Stomach (tissue), 9 donors: ENCODE data around the gene SLC26A1. TPM values are rescaled to one million over a fixed set of nuclear protein-coding genes. Genes with fewer than 3 reads are reported as not detected.

ENCODE experiments used
- DNase-seq, 2 donors: peaks; one replicate each; pipeline versions ENCODE4 v3.0.0 to v3.0.0-alpha.2; 2013 to 2019
- H3K27ac ChIP-seq, 5 donors: fragments of 200-600 bp in 4 of 5; sonication (generic) in 4 of 5; one replicate each; pipeline ENCODE4 v1.5.1; 2013 to 2019; ENCODE audit warnings: mild to moderate bottlenecking in 1 of 5, moderate library complexity in 1 of 5
- H3K27me3 ChIP-seq, 3 donors: fragments of 200-600 bp; sonication (generic); one replicate each; pipeline ENCODE4 v1.5.1; 2017 to 2019; ENCODE audit warnings: mixed run types in 1 of 3
- H3K36me3 ChIP-seq, 4 donors: fragments of 200-600 bp; sonication (generic); 1 replicate in 3 of 4; 2 replicates in 1 of 4; pipeline ENCODE4 v1.5.1; 2016 to 2019
- H3K4me1 ChIP-seq, 4 donors: fragments of 200-600 bp; sonication (generic); one replicate each; pipeline ENCODE4 v1.5.1; 2016 to 2019
- H3K4me3 ChIP-seq, 4 donors: fragments of 200-600 bp; sonication (generic) in 3 of 4; one replicate each; pipeline ENCODE4 v1.5.1; 2016 to 2019; ENCODE audit warnings: mild to moderate bottlenecking in 1 of 4
- H3K9me3 ChIP-seq, 4 donors: fragments of 200-600 bp; sonication (generic); one replicate each; pipeline ENCODE4 v1.5.1; 2016 to 2019
- EP300 ChIP-seq: sonication (generic); formaldehyde crosslinking; IDR thresholded peaks from one replicate; pipeline ENCODE4 v1.6.1; 2017; ENCODE audit warnings: antibody characterized with exemption
- POLR2A ChIP-seq, 4 donors: fragments of 450-650 bp; IDR thresholded peaks; one replicate each; pipeline ENCODE4 v1.6.1; 2016; ENCODE audit warnings: antibody characterized with exemption in 4 of 4, control low read depth in 2 of 4, mild to moderate bottlenecking in 1 of 4, moderate library complexity in 1 of 4
- POLR2AphosphoS5 ChIP-seq, 3 donors: sonication (generic); formaldehyde crosslinking; IDR thresholded peaks; one replicate each; pipeline ENCODE4 v1.6.1; 2016; ENCODE audit warnings: antibody characterized with exemption in 3 of 3
- WGBS, 5 donors: extraction: QIAGEN DNeasy Blood & Tissue Kit in 3 of 5; methylation state at CpG; one replicate each; pipeline versions ENCODE4 v1.1.5 to v1.1.7; 2013 to 2018; 5-methylcytosine and 5-hydroxymethylcytosine counted together
- intact Hi-C: fragments of 100-400 bp; cut with DNase I; formaldehyde crosslinking; loops from one replicate; pipeline ENCODE4 v1.15.1; 2023; ENCODE audit warnings: low total_unique reads
- polyA plus RNA-seq, 3 donors: library from polyadenylated mRNA; stranded (reverse); fragments of 200-250 nt; gene quantifications; one replicate each; pipeline ENCODE4 v1.2.3, GENCODE V29; 2013
- total RNA-seq, 5 donors: library from RNA; depleted of rRNA; stranded (reverse); fragments of >200 nt; gene quantifications; one replicate each; pipeline versions ENCODE4 v1.1.0 to v1.2.3, GENCODE V29; 2014 to 2016
- TF ChIP-seq, protein P1 (sequence below), 7 experiments: fragments of 450-650 bp in 4 of 7; fragments of 200-600 bp in 3 of 7; sonication (generic) in 3 of 7; IDR thresholded peaks; one replicate each; pipeline ENCODE4 v1.5.1; 2016 to 2019; ENCODE audit warnings: antibody characterized with exemption in 7 of 7, control low read depth in 2 of 7, mild to moderate bottlenecking in 1 of 7
- donor health status: healthy with polysubstance abuse.
- donor health status: Bipolar disorder and iron deficiency.
- donor health status: healthy.

SLC26A1 gene
- total and polyA plus RNA-seq, 8 donors = 0.18 to 8.9 (median 3.5) TPM; not detected in 3

DNA sequence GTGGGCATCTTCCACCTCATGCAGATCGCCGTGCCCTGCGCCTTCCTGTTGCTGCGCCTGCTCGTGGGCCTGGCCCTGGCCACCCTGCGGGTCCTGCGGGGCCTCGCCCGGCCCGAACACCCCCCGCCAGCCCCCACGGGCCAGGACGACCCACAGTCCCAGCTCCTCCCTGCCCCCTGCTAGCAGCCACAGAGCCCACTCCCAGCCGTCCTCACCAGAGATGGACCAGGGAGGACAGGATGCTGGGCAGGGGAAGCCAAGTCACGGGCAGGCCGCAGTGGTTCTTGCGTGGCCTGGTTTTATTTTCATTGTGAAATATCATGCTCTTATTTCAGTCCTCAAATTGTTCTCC is 34.9 kb downstream of the SLC26A1 start:
- DNase-seq = no peak
- no peak overlapping the region for H3K4me3 ChIP-seq
- 85 to 93% (median 89%) methylated on average over 9 to 17 of the region's 17 CpGs for WGBS, 5 donors
- intact Hi-C loops = no loop called here
- TF ChIP-seq EP300 (no peak), POLR2AphosphoS5 (IDR thresholded peaks at IDR 0.05) (no peak), POLR2A (IDR thresholded peaks at IDR 0.05) (no peak)
- TF ChIP-seq, protein P1, sequence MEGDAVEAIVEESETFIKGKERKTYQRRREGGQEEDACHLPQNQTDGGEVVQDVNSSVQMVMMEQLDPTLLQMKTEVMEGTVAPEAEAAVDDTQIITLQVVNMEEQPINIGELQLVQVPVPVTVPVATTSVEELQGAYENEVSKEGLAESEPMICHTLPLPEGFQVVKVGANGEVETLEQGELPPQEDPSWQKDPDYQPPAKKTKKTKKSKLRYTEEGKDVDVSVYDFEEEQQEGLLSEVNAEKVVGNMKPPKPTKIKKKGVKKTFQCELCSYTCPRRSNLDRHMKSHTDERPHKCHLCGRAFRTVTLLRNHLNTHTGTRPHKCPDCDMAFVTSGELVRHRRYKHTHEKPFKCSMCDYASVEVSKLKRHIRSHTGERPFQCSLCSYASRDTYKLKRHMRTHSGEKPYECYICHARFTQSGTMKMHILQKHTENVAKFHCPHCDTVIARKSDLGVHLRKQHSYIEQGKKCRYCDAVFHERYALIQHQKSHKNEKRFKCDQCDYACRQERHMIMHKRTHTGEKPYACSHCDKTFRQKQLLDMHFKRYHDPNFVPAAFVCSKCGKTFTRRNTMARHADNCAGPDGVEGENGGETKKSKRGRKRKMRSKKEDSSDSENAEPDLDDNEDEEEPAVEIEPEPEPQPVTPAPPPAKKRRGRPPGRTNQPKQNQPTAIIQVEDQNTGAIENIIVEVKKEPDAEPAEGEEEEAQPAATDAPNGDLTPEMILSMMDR (IDR thresholded peaks at IDR 0.05) = no peak
- H3K27me3 ChIP-seq = no peaks in the 10 kb centered on the region
- peaks cover 7 to 97% (median 95%) of the 10 kb centered on the region in 4 donors for H3K36me3 ChIP-seq
- H3K27ac ChIP-seq = no peak overlapping the region
- no peaks in the 10 kb centered on the region for H3K4me1 ChIP-seq
- no peaks in the 10 kb centered on the region for H3K9me3 ChIP-seq

- no peak overlapping the region for H3K27ac ChIP-seq
- H3K4me3 ChIP-seq = no peak overlapping the region
- H3K9me3 ChIP-seq = no peaks in the 10 kb centered on the region
- no peaks in the 10 kb centered on the region for H3K27me3 ChIP-seq
- intact Hi-C loops = no loop called here
- DNase-seq = peak in 1 of 2 donors; percentile 3
- H3K36me3 ChIP-seq = peaks cover 7 to 97% (median 96%) of the 10 kb centered on the region in 4 donors
- TF ChIP-seq POLR2AphosphoS5 (IDR thresholded peaks at IDR 0.05) = no peak
- no peak for TF ChIP-seq POLR2A (IDR thresholded peaks at IDR 0.05)
- TF ChIP-seq, protein P1 (IDR thresholded peaks at IDR 0.05) = no peak
- no peak for TF ChIP-seq EP300
- WGBS, 5 donors = 93 to 95% (median 93%) methylated on average over 37 to 45 of the region's 45 CpGs
- H3K4me1 ChIP-seq = no peaks in the 10 kb centered on the region
These were observed 35.5 kb downstream of the SLC26A1 start for GRCh38 chr4:957581-958313.

- Histone ChIP-seq H3K27ac (no peak overlapping the region), H3K4me1 (no peaks in the 10 kb centered on the region), H3K9me3 (no peaks in the 10 kb centered on the region), H3K4me3 (no peak overlapping the region), H3K27me3 (no peaks in the 10 kb centered on the region), H3K36me3 (peaks cover 5 to 96% (median 93%) of the 10 kb centered on the region in 4 donors)
- WGBS, 5 donors = 63 to 88% (median 76%) methylated on average over 3 to 8 of the region's 8 CpGs
- TF ChIP-seq EP300 (no peak), POLR2A (IDR thresholded peaks at IDR 0.05) (no peak), POLR2AphosphoS5 (IDR thresholded peaks at IDR 0.05) (no peak)
- TF ChIP-seq, protein P1 (IDR thresholded peaks at IDR 0.05) = no peak
- DNase-seq = peak in 1 of 2 donors; percentile 1
- intact Hi-C loops = no loop called here
These were observed 36.0 kb downstream of the SLC26A1 start for GRCh38 chr4:957231-957580.

- TF ChIP-seq EP300 (no peak), POLR2AphosphoS5 (IDR thresholded peaks at IDR 0.05) (no peak), POLR2A (IDR thresholded peaks at IDR 0.05) (no peak)
- TF ChIP-seq, protein P1 (IDR thresholded peaks at IDR 0.05) = no peak
- H3K9me3 ChIP-seq = no peaks in the 10 kb centered on the region
- H3K27me3 ChIP-seq = no peaks in the 10 kb centered on the region
- no peak overlapping the region for H3K4me3 ChIP-seq
- WGBS, 5 donors = 78 to 85% (median 83%) methylated on average over 11 to 14 of the region's 14 CpGs
- no peak overlapping the region for H3K27ac ChIP-seq
- no peaks in the 10 kb centered on the region for H3K4me1 ChIP-seq
- peaks cover 4 to 96% (median 92%) of the 10 kb centered on the region in 4 donors for H3K36me3 ChIP-seq
- intact Hi-C loops = no loop called here
- no peak for DNase-seq
These were observed 36.5 kb downstream of the SLC26A1 start for GRCh38 chr4:956531-957230.
